K562 (cell line): ENCODE data around the gene TRAK1. TPM values are rescaled to one million over a fixed set of nuclear protein-coding genes. Genes with fewer than 3 reads are reported as not detected.

Source experiments
- ATAC-seq: fragments of 200-7000 bp; cut with Tn5 transposase; 3 replicates; pipeline ENCODE4 v1.9.1; 2020; ENCODE audit warnings: moderate library complexity
- BruUV-seq: library from RNA; stranded (reverse); fragments of 400-500 nt; replicated peaks from 2 replicates; lab custom pipeline; 2021; lab: Mats Ljungman, UMichigan
- CTCF ChIA-PET: fragments of 300-600 bp; formaldehyde crosslinking; extraction: SDS; loops from one replicate; lab custom pipeline; 2021; ENCODE audit warnings: low intra/inter-chr PET ratio; lab: Yijun Ruan, JAX
- POLR2A ChIA-PET: fragments of 300-600, 350-650 bp; sonication (Branson Sonifier 250); formaldehyde crosslinking; extraction: SDS; loops from one replicate; lab custom pipeline; 2021; ENCODE audit warnings: antibody characterized with exemption, inconsistent platforms; lab: Yijun Ruan, JAX
- DNase-seq, 4 experiments: peaks; one replicate each; pipeline versions ENCODE4 v3.0.0 to v3.0.0-alpha.2; 2011 to 2018; ENCODE audit warnings: low spot score in 3 of 4, mixed read lengths in 3 of 4; ENCODE audit errors: extremely low read depth in 1 of 4
- FAIRE-seq: peaks from 2 replicates; lab custom pipeline; 2011; peaks lifted over from hg19 to GRCh38; lab: Jason Lieb, UNC
- H2AFZ ChIP-seq: 2 replicates; pipeline ENCODE4 v1.6.0; 2011; ENCODE audit warnings: low read depth, low read length, control low read depth, inconsistent platforms
- H3K27ac ChIP-seq: fragments of 200-600 bp; 3 replicates; pipeline ENCODE4 v1.8.0; 2011; ENCODE audit warnings: low read depth, mild to moderate bottlenecking, control low read depth, inconsistent platforms, low read length, moderate library complexity, mixed read lengths; ENCODE audit errors: extremely low read depth
- H3K27me3 ChIP-seq, 2 experiments: fragments of 300-600 bp in 1 of 2; 2 replicates in 1 of 2; 3 replicates in 1 of 2; pipeline versions ENCODE4 v1.6.0 to v1.8.0; 2011; ENCODE audit warnings: inconsistent platforms in 2 of 2, low read length in 2 of 2, mild to moderate bottlenecking in 1 of 2, mixed read lengths in 1 of 2, moderate library complexity in 1 of 2; ENCODE audit not compliant: control insufficient read depth in 2 of 2, insufficient read depth in 2 of 2
- H3K36me3 ChIP-seq: fragments of 300-600 bp; 3 replicates; pipeline ENCODE4 v1.8.0; 2011; ENCODE audit warnings: mild to moderate bottlenecking, low read length, inconsistent platforms; ENCODE audit not compliant: control insufficient read depth, insufficient read depth
- H3K4me1 ChIP-seq, 2 experiments: fragments of 200-600 bp in 1 of 2; replicated peaks in 1 of 2; 2 replicates in 1 of 2; 3 replicates in 1 of 2; pipeline versions ENCODE4 v1.5.1 to v1.8.0; 2011; ENCODE audit warnings: inconsistent platforms in 2 of 2, low read length in 2 of 2, mild to moderate bottlenecking in 1 of 2, mixed read lengths in 1 of 2, moderate library complexity in 1 of 2; ENCODE audit not compliant: control insufficient read depth in 2 of 2, insufficient read depth in 2 of 2
- H3K4me2 ChIP-seq: 2 replicates; pipeline ENCODE4 v1.6.1; 2011; ENCODE audit warnings: low read length, control low read depth, inconsistent platforms, mixed read lengths; ENCODE audit not compliant: insufficient read depth
- H3K4me3 ChIP-seq: fragments of 200-600 bp; sonication (generic), shearing (Covaris generic); 2 replicates; pipeline ENCODE4 v1.5.1; 2016; ENCODE audit warnings: control low read depth, inconsistent platforms
- H3K79me2 ChIP-seq: fragments of 200-600 bp; 3 replicates; pipeline ENCODE4 v1.8.0; 2011; ENCODE audit warnings: low read length, inconsistent platforms; ENCODE audit not compliant: control insufficient read depth, insufficient read depth
- H3K9ac ChIP-seq, 2 experiments: 2 replicates each; pipeline versions ENCODE4 v1.6.0 to v1.6.1; 2011; ENCODE audit warnings: low read depth in 2 of 2, low read length in 2 of 2, control low read depth in 1 of 2, inconsistent platforms in 1 of 2, mild to moderate bottlenecking in 1 of 2, mixed read lengths in 1 of 2; ENCODE audit not compliant: insufficient read depth in 1 of 2
- H3K9me1 ChIP-seq: one replicate; pipeline ENCODE4 v1.6.0; 2011; ENCODE audit warnings: inconsistent platforms, mild to moderate bottlenecking, low read length, moderate library complexity; ENCODE audit not compliant: control insufficient read depth, insufficient read depth
- H3K9me3 ChIP-seq: replicated peaks from 2 replicates; pipeline ENCODE4 v1.5.1; 2011; ENCODE audit warnings: low read depth, low read length, inconsistent platforms; ENCODE audit not compliant: control insufficient read depth, insufficient read depth
- H4K20me1 ChIP-seq: replicated peaks from 2 replicates; pipeline ENCODE4 v1.6.1; 2011; ENCODE audit warnings: low read length, inconsistent platforms, mixed read lengths; ENCODE audit not compliant: control insufficient read depth, insufficient read depth
- ARID1B ChIP-seq: fragments of 450-650 bp; IDR thresholded peaks from 2 replicates; pipeline ENCODE4 v1.6.1; 2016; ENCODE audit warnings: antibody characterized with exemption, mild to moderate bottlenecking, inconsistent platforms
- HMGN3 ChIP-seq: IDR thresholded peaks from 2 replicates; pipeline ENCODE4 v1.6.1; 2011; ENCODE audit warnings: borderline replicate concordance, low read depth, mild to moderate bottlenecking, mixed read lengths, low read length; ENCODE audit not compliant: insufficient read length; ENCODE audit errors: extremely low read depth
- JUNB ChIP-seq: fragments of 450-650 bp; formaldehyde crosslinking; conservative IDR thresholded peaks from 2 replicates; pipeline ENCODE4 v1.4.0; 2020; ENCODE audit warnings: mild to moderate bottlenecking
- MECOM ChIP-seq: fragments of 250-450 bp; sonication (Bioruptor Pico); IDR thresholded peaks from 2 replicates; pipeline ENCODE4 v1.8.0; 2022; ENCODE audit warnings: inconsistent platforms
- NELFE ChIP-seq: IDR thresholded peaks from 2 replicates; pipeline ENCODE4 v1.6.1; 2011; ENCODE audit warnings: mild to moderate bottlenecking; ENCODE audit not compliant: insufficient read depth, insufficient read length
- PHB ChIP-seq: fragments of 250-450 bp; sonication (Bioruptor Pico); IDR thresholded peaks from 2 replicates; pipeline ENCODE4 v1.5.0; 2021
- POLR2H ChIP-seq: IDR thresholded peaks from 2 replicates; pipeline ENCODE4 v1.6.1; 2016; ENCODE audit warnings: missing genetic modification characterization, low read depth, mild to moderate bottlenecking, control low read depth, missing compliant biosample characterization, moderate library complexity
- RBM14 ChIP-seq: fragments of 200-400 bp; formaldehyde crosslinking; IDR thresholded peaks from 2 replicates; pipeline ENCODE4 v1.6.1; 2018; ENCODE audit warnings: low read depth, mild to moderate bottlenecking, low read length, moderate library complexity, borderline replicate concordance; ENCODE audit not compliant: insufficient read depth
- RBM22 ChIP-seq: fragments of 200-400 bp; formaldehyde crosslinking; IDR thresholded peaks from 2 replicates; pipeline ENCODE4 v1.6.1; 2018; ENCODE audit warnings: low read length, low read depth; ENCODE audit not compliant: poor library complexity, severe bottlenecking
- SNRNP70 ChIP-seq: fragments of 200-400 bp; formaldehyde crosslinking; optimal IDR thresholded peaks from 2 replicates; pipeline ENCODE3; 2017; ENCODE audit warnings: low read depth, low read length
- ZC3H11A ChIP-seq: IDR thresholded peaks from 2 replicates; pipeline ENCODE4 v1.6.1; 2012; ENCODE audit warnings: low read depth, low read length, improper control_type of control experiment
- ZNF143 ChIP-seq: sonication (generic); formaldehyde crosslinking; IDR thresholded peaks from 2 replicates; pipeline ENCODE4 v1.9.0; 2022; ENCODE audit warnings: mild to moderate bottlenecking, missing genetic modification reagents
- WGBS: fragments of 100-300 bp; shearing (Covaris generic); methylation state at CpG from one replicate; pipeline ENCODE4 v1.1.6; 2016; ENCODE audit warnings: low coverage, mixed read lengths; ENCODE audit not compliant: insufficient coverage; ENCODE audit errors: missing lambda C conversion rate; 5-methylcytosine and 5-hydroxymethylcytosine counted together
- in situ Hi-C: fragments of 300-500 bp; cut with MboI; formaldehyde crosslinking; loops from 4 replicates; pipeline ENCODE4 v1.15.0; 2018; ENCODE audit warnings: inconsistent platforms, mixed read lengths
- intact Hi-C: fragments of 100-400 bp; cut with micrococcal nuclease; formaldehyde crosslinking; loops from 2 replicates; pipeline ENCODE4 v1.14.2; 2022
- polyA plus RNA-seq, 8 experiments: library from polyadenylated mRNA; depleted of rRNA in 4 of 8; stranded (reverse) in 5 of 8; unstranded in 3 of 8; fragments of >200 nt; fragmentation: Nextera tagmentation in 2 of 8; fragmentation: Illumina TruSeq in 1 of 8; extraction: Ambion mirVana in 2 of 8; extraction: Trizol in 1 of 8; gene quantifications; 2 replicates each; pipeline versions ENCODE4 v1.2.1 to v1.2.3, GENCODE V29; 2011 to 2014; ENCODE audit warnings: inconsistent platforms in 1 of 8, missing spikeins in 1 of 8
- total RNA-seq, 7 experiments: library from RNA; depleted of rRNA in 6 of 7; stranded (reverse); fragments of >200 nt in 6 of 7; fragmentation: Illumina TruSeq in 2 of 7; extraction: Trizol in 2 of 7; gene quantifications; 2 replicates each; pipeline versions ENCODE4 v1.2.1 to v1.2.3, GENCODE V29; 2011 to 2021; ENCODE audit warnings: low replicate concordance in 1 of 7
- TF ChIP-seq, protein P1 (sequence below): fragments of 450-650 bp; formaldehyde crosslinking; IDR thresholded peaks from 2 replicates; pipeline ENCODE4 v1.4.0; 2020; ENCODE audit warnings: mild to moderate bottlenecking, moderate library complexity
- TF ChIP-seq, protein P2 (sequence below): fragments of 200-400 bp; formaldehyde crosslinking; IDR thresholded peaks from 2 replicates; pipeline ENCODE4 v1.6.1; 2017; ENCODE audit warnings: mild to moderate bottlenecking, low read depth, low read length, moderate library complexity
- TF ChIP-seq, protein P3 (sequence below): IDR thresholded peaks from 2 replicates; pipeline ENCODE4 v1.6.1; 2016; ENCODE audit warnings: missing genetic modification characterization, missing compliant biosample characterization
- TF ChIP-seq, protein P4 (sequence below): IDR thresholded peaks from 2 replicates; pipeline ENCODE4 v1.6.1; 2014; ENCODE audit warnings: antibody characterized with exemption

TRAK1 gene
- total and polyA plus RNA-seq, 9 of the 15 experiments (the other 6 are each of a cell fraction or from before 2014, with no cell fraction given): 5.3 to 28.5 (median 17.5) TPM

DNA sequence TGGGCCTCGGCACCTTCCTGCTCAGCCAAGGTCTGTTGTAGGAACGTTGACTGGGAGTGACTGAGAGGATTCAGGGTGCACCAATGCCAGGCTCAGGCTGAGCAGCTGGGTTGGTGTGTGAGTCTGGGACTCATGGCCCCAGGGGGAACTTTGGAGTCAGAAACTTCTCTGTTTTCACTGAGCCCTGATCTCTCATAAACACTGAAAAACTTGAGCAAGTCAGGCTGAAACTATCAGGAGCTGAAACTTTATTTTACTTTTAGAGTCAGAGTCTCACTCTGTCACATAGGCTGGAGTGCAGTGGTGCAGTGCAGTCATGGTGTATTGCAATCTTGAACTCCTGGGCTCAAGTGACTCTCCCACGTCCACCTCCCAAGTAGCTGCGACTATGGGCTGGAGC, 3.0 kb downstream of the TRAK1 start:
- no peak for ATAC-seq
- in situ Hi-C loops (loop anchor here (25.0 kb wide), 1 partner anchor 182 kb away; no protein-coding TSS in a partner anchor), intact Hi-C loops (no loop called here)
- 69% methylated on average over 4 of the region's 4 CpGs for WGBS
- BruUV-seq: no TSS peak
- peaks cover 8% of the 10 kb centered on the region; the same call in 1 of the 3 replicates for H3K36me3 ChIP-seq
- no peaks in the 10 kb centered on the region; the same call in 1 of the 2 replicates for H4K20me1 ChIP-seq
- H2AFZ ChIP-seq: no peak overlapping the region
- H3K79me2 ChIP-seq: no peaks in the 10 kb centered on the region
- H3K9me1 ChIP-seq: no peaks in the 10 kb centered on the region
- ChIA-PET CTCF (no interaction called here), POLR2A (interaction anchor here (0.6 kb wide), 1 partner anchor 18 kb away, joined by 3 read pairs; no protein-coding TSS in a partner anchor)
- H3K4me1 ChIP-seq: peaks cover 0 to 4% of the 10 kb centered on the region in 2 experiments; a peak in 1 of 5 replicates
- H3K9me3 ChIP-seq: no peaks in the 10 kb centered on the region
- H3K9ac ChIP-seq: no peak overlapping the region; a peak in 1 of 4 replicates
- H3K27me3 ChIP-seq: no peaks in the 10 kb centered on the region
- H3K4me2 ChIP-seq: no peak overlapping the region
- no peak for DNase-seq
- H3K4me3 ChIP-seq: no peak overlapping the region
- no peak for FAIRE-seq
- H3K27ac ChIP-seq: no peak overlapping the region
- TF ChIP-seq POLR2H (tag): no peak
- TF ChIP-seq RBM22: no peak
- TF ChIP-seq NELFE: no peak
- TF ChIP-seq PHB (CRISPR knock-in tag): no peak
- TF ChIP-seq ZNF143: no peak
- no peak for TF ChIP-seq HMGN3
- TF ChIP-seq, protein P1, sequence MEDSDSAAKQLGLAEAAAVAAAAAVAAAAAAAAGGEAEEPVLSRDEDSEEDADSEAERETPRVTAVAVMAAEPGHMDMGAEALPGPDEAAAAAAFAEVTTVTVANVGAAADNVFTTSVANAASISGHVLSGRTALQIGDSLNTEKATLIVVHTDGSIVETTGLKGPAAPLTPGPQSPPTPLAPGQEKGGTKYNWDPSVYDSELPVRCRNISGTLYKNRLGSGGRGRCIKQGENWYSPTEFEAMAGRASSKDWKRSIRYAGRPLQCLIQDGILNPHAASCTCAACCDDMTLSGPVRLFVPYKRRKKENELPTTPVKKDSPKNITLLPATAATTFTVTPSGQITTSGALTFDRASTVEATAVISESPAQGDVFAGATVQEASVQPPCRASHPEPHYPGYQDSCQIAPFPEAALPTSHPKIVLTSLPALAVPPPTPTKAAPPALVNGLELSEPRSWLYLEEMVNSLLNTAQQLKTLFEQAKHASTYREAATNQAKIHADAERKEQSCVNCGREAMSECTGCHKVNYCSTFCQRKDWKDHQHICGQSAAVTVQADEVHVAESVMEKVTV: no peak
- no peak for TF ChIP-seq RBM14
- TF ChIP-seq ARID1B: no peak
- no peak for TF ChIP-seq MECOM (CRISPR knock-in tag)
- TF ChIP-seq, protein P2, sequence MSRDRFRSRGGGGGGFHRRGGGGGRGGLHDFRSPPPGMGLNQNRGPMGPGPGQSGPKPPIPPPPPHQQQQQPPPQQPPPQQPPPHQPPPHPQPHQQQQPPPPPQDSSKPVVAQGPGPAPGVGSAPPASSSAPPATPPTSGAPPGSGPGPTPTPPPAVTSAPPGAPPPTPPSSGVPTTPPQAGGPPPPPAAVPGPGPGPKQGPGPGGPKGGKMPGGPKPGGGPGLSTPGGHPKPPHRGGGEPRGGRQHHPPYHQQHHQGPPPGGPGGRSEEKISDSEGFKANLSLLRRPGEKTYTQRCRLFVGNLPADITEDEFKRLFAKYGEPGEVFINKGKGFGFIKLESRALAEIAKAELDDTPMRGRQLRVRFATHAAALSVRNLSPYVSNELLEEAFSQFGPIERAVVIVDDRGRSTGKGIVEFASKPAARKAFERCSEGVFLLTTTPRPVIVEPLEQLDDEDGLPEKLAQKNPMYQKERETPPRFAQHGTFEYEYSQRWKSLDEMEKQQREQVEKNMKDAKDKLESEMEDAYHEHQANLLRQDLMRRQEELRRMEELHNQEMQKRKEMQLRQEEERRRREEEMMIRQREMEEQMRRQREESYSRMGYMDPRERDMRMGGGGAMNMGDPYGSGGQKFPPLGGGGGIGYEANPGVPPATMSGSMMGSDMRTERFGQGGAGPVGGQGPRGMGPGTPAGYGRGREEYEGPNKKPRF: no peak
- TF ChIP-seq, protein P3, sequence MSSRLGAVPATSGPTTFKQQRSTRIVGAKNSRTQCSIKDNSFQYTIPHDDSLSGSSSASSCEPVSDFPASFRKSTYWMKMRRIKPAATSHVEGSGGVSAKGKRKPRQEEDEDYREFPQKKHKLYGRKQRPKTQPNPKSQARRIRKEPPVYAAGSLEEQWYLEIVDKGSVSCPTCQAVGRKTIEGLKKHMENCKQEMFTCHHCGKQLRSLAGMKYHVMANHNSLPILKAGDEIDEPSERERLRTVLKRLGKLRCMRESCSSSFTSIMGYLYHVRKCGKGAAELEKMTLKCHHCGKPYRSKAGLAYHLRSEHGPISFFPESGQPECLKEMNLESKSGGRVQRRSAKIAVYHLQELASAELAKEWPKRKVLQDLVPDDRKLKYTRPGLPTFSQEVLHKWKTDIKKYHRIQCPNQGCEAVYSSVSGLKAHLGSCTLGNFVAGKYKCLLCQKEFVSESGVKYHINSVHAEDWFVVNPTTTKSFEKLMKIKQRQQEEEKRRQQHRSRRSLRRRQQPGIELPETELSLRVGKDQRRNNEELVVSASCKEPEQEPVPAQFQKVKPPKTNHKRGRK: no peak
- TF ChIP-seq ZC3H11A: no peak
- TF ChIP-seq JUNB (CRISPR knock-in tag): no peak
- no peak for TF ChIP-seq SNRNP70
- TF ChIP-seq, protein P4, sequence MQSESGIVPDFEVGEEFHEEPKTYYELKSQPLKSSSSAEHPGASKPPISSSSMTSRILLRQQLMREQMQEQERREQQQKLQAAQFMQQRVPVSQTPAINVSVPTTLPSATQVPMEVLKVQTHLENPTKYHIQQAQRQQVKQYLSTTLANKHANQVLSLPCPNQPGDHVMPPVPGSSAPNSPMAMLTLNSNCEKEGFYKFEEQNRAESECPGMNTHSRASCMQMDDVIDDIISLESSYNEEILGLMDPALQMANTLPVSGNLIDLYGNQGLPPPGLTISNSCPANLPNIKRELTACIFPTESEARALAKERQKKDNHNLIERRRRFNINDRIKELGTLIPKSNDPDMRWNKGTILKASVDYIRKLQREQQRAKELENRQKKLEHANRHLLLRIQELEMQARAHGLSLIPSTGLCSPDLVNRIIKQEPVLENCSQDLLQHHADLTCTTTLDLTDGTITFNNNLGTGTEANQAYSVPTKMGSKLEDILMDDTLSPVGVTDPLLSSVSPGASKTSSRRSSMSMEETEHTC: no peak
